HepG2 (cell line): ENCODE results near the gene PGRMC2. TPM values are rescaled to one million over a fixed set of nuclear protein-coding genes. Genes with fewer than 3 reads are reported as not detected.

Source experiments
- ATF3 ChIP-seq: sonication (generic); formaldehyde crosslinking; IDR thresholded peaks from 2 replicates; pipeline ENCODE4 v1.4.0; 2020; ENCODE audit warnings: missing genetic modification reagents
- DDIT3 ChIP-seq: sonication (generic); formaldehyde crosslinking; IDR thresholded peaks from 2 replicates; pipeline ENCODE4 v1.4.0; 2020; ENCODE audit warnings: mild to moderate bottlenecking, missing genetic modification reagents
- FOXP4 ChIP-seq: sonication (generic); formaldehyde crosslinking; IDR thresholded peaks from 2 replicates; pipeline ENCODE4 v1.4.0; 2020; ENCODE audit warnings: missing genetic modification reagents
- GMEB1 ChIP-seq: sonication (generic); formaldehyde crosslinking; IDR thresholded peaks from 2 replicates; pipeline ENCODE4 v1.5.1; 2020; ENCODE audit warnings: missing genetic modification reagents, mild to moderate bottlenecking, borderline replicate concordance
- JUND ChIP-seq: sonication (generic); formaldehyde crosslinking; IDR thresholded peaks from 2 replicates; pipeline ENCODE4 v1.8.0; 2022; ENCODE audit warnings: mild to moderate bottlenecking, missing genetic modification reagents
- PBX2 ChIP-seq: IDR thresholded peaks from 2 replicates; pipeline ENCODE4 v1.6.1; 2016; ENCODE audit warnings: control low read depth
- PBX3 ChIP-seq: sonication (generic); formaldehyde crosslinking; IDR thresholded peaks from 2 replicates; pipeline ENCODE4 v1.8.1; 2023; ENCODE audit warnings: missing genetic modification reagents, inconsistent platforms, borderline replicate concordance
- RAD21 ChIP-seq: fragments of 450-650 bp; formaldehyde crosslinking; IDR thresholded peaks from 2 replicates; pipeline ENCODE4 v1.5.0; 2020; ENCODE audit warnings: mild to moderate bottlenecking
- SOX6 ChIP-seq, 2 experiments: fragments of 450-650 bp in 1 of 2; sonication (generic) in 1 of 2; formaldehyde crosslinking in 1 of 2; IDR thresholded peaks; 2 replicates each; pipeline versions ENCODE4 v1.4.0 to v1.6.1; 2017 to 2020; ENCODE audit warnings: antibody characterized with exemption in 1 of 2, mild to moderate bottlenecking in 1 of 2, missing genetic modification reagents in 1 of 2
- TEAD3 ChIP-seq: optimal IDR thresholded peaks from 2 replicates; pipeline ENCODE3; 2016; ENCODE audit warnings: borderline replicate concordance
- TFDP2 ChIP-seq: sonication (generic); formaldehyde crosslinking; IDR thresholded peaks from 2 replicates; pipeline ENCODE4 v1.4.0; 2020; ENCODE audit warnings: missing genetic modification reagents
- ZBTB2 ChIP-seq: sonication (generic); formaldehyde crosslinking; IDR thresholded peaks from 2 replicates; pipeline ENCODE4 v1.8.0; 2022; ENCODE audit warnings: low read depth, missing genetic modification reagents
- ZNF329 ChIP-seq: sonication (generic); formaldehyde crosslinking; IDR thresholded peaks from 2 replicates; pipeline ENCODE4 v1.9.0; 2021; ENCODE audit warnings: low read depth, mild to moderate bottlenecking, missing genetic modification reagents
- ZNF367 ChIP-seq: sonication (generic); formaldehyde crosslinking; IDR thresholded peaks from 2 replicates; pipeline ENCODE4 v1.4.0; 2020; ENCODE audit warnings: missing genetic modification reagents, borderline replicate concordance
- ZNF770 ChIP-seq: sonication (generic); formaldehyde crosslinking; IDR thresholded peaks from 2 replicates; pipeline ENCODE4 v1.5.0; 2020; ENCODE audit warnings: mild to moderate bottlenecking, missing genetic modification reagents
- polyA plus RNA-seq, 8 experiments: library from polyadenylated mRNA; depleted of rRNA in 3 of 8; stranded (reverse) in 7 of 8; unstranded in 1 of 8; fragments of >200 nt; fragmentation: Illumina TruSeq in 4 of 8; extraction: Trizol in 4 of 8; gene quantifications; 2 replicates each; pipeline versions ENCODE4 v1.2.1 to v1.2.3, GENCODE V29; 2011 to 2016; ENCODE audit warnings: low read depth in 4 of 8, missing spikeins in 1 of 8, mixed read lengths in 1 of 8; ENCODE audit not compliant: insufficient read depth in 1 of 8
- total RNA-seq, 5 experiments: library from RNA; depleted of rRNA; stranded (reverse); fragments of >200 nt; fragmentation: Illumina TruSeq; extraction: Trizol; gene quantifications; 2 replicates each; pipeline ENCODE4 v1.2.3, GENCODE V29; 2016; ENCODE audit warnings: low read depth in 1 of 5

PGRMC2 gene
- total and polyA plus RNA-seq, 2 of the 13 experiments (the other 11 are each of a cell fraction or from before 2014, with no cell fraction given), result 16.0 to 19.8 TPM

- TF ChIP-seq PBX2 (CRISPR knock-in tag) (no peak), ZNF367 (CRISPR knock-in tag) (peak; percentile 92), PBX3 (peak; percentile 91; the same call in 1 of the 2 replicates), ATF3 (peak; percentile 63), GMEB1 (CRISPR knock-in tag) (peak; percentile 94), ZBTB2 (CRISPR knock-in tag) (peak; percentile 95), ZNF770 (CRISPR knock-in tag) (peak; percentile 81), TEAD3 (peak; percentile 79), RAD21 (CRISPR knock-in tag) (peak; percentile 66), DDIT3 (CRISPR knock-in tag) (no peak), FOXP4 (CRISPR knock-in tag) (peak; percentile 79), ZNF329 (CRISPR knock-in tag) (0 out of 2 replicates have a peak, but pooled peaks have one; percentile 89), TFDP2 (CRISPR knock-in tag) (peak; percentile 98), JUND (CRISPR knock-in tag) (peak; percentile 76), SOX6 (IDR thresholded peaks at IDR 0.05) (no peak), SOX6 (CRISPR knock-in tag; IDR thresholded peaks at IDR 0.05) (peak; percentile 88)
These were observed 467 bp upstream of the PGRMC2 start (continued) for GRCh38 chr4:128287871-128288688.
